GM19397 (cell line): ENCODE measurements around the gene PLAAT4.
"Not testable (repeated sequence)": the region's sequence is repeated elsewhere in the genome, so short reads cannot be mapped to it uniquely, and the experiment has no call there.

ENCODE experiments used
- ATAC-seq: cut with Tn5 transposase; IDR thresholded peaks from one replicate; pipeline ENCODE4 v1.9.1; 2021; ENCODE audit warnings: mild to moderate bottlenecking, moderate library complexity; ENCODE audit not compliant: unreplicated experiment

Gene PLAAT4

GRCh38 chr11:63510360-63511047, 26.1 kb upstream of the PLAAT4 start:
- no peak for ATAC-seq

GRCh38 chr11:63511048-63511748, 25.4 kb upstream of the PLAAT4 start:
- no peak for ATAC-seq

- no peak for ATAC-seq
Measured at GRCh38 chr11:63512816-63513215, 23.8 kb upstream of the PLAAT4 start.

- ATAC-seq, result no peak
Measured at GRCh38 chr11:63516109-63516508, 20.5 kb upstream of the PLAAT4 start.

- ATAC-seq, result no peak
Measured at GRCh38 chr11:63517156-63517555, 19.5 kb upstream of the PLAAT4 start.

GRCh38 chr11:63518548-63518947, 18.1 kb upstream of the PLAAT4 start:
- ATAC-seq, result no peak

- ATAC-seq, result no peak
Measured at GRCh38 chr11:63520606-63521170, 15.9 kb upstream of the PLAAT4 start.

GRCh38 chr11:63521896-63522295, 14.7 kb upstream of the PLAAT4 start:
- ATAC-seq, result no peak

- ATAC-seq, result no peak
Measured at GRCh38 chr11:63523151-63523550, 13.5 kb upstream of the PLAAT4 start.

GRCh38 chr11:63527667-63528066, 8.9 kb upstream of the PLAAT4 start:
- no peak for ATAC-seq

GRCh38 chr11:63528156-63528555, 8.5 kb upstream of the PLAAT4 start:
- ATAC-seq, result not testable (repeated sequence)

GRCh38 chr11:63528729-63529278, 7.8 kb upstream of the PLAAT4 start:
- not testable (repeated sequence) for ATAC-seq

- not testable (repeated sequence) for ATAC-seq
Measured at GRCh38 chr11:63529373-63529772, 7.2 kb upstream of the PLAAT4 start.

- no peak for ATAC-seq
Measured at GRCh38 chr11:63530021-63530420, 6.6 kb upstream of the PLAAT4 start.

GRCh38 chr11:63531074-63531792, 5.4 kb upstream of the PLAAT4 start:
- peak; percentile 78 for ATAC-seq

GRCh38 chr11:63532117-63532516, 4.5 kb upstream of the PLAAT4 start:
- no peak for ATAC-seq

- no peak for ATAC-seq
Measured at GRCh38 chr11:63532799-63533475, 3.7 kb upstream of the PLAAT4 start.

GRCh38 chr11:63534076-63534475, 2.5 kb upstream of the PLAAT4 start:
- ATAC-seq, result no peak

- ATAC-seq, result no peak
Measured at GRCh38 chr11:63534895-63535461, 1.6 kb upstream of the PLAAT4 start.

- ATAC-seq, result no peak
Measured at GRCh38 chr11:63535734-63536133, 874 bp upstream of the PLAAT4 start.
